Lower leg skin (tissue), 3 donors: ENCODE measurements around the gene HEXIM2.

ENCODE experiments used
- CTCF ChIP-seq, 3 donors: fragments of 450-650 bp; IDR thresholded peaks; one replicate each; pipeline ENCODE4 v1.5.1; 2016; ENCODE audit warnings: antibody characterized with exemption in 3 of 3, mild to moderate bottlenecking in 3 of 3, moderate library complexity in 2 of 3
- POLR2A ChIP-seq, 2 donors: fragments of 450-650 bp; IDR thresholded peaks; one replicate each; pipeline ENCODE4 v1.6.1; 2016 to 2017; ENCODE audit warnings: antibody characterized with exemption in 2 of 2, mild to moderate bottlenecking in 1 of 2, moderate library complexity in 1 of 2

DNA sequence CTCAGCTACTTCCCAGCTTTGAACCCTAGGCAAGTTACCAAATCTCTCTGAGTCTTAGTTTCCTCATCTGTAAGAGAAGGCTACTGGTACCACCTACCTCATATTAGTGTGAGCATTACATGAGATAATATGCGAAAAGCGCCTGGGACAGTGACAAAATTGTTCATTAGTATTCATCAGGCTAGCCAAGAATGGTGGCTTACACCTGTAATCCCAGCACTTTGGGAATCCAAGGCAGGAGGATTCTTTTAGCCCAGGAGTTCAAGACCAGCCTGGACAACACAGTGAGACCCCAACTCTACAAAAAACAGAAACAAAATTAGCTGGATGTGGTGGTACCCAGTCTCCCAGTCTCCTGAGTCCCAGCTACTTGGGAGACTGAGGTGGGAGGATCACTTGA is 32.7 kb upstream of the HEXIM2 start:
- TF ChIP-seq POLR2A (IDR thresholded peaks at IDR 0.05) = no peak
- no peak for TF ChIP-seq CTCF (IDR thresholded peaks at IDR 0.05)
